Tibial nerve (tissue), 4 donors: ENCODE measurements around the gene THEM5. TPM values are rescaled to one million over a fixed set of nuclear protein-coding genes. Genes with fewer than 3 reads are reported as not detected.
"Not testable (repeated sequence)": the region's sequence is repeated elsewhere in the genome, so short reads cannot be mapped to it uniquely, and the experiment has no call there.

Experiments
- DNase-seq, 2 donors: peaks; one replicate each; pipeline ENCODE4 v3.0.0-alpha.2; 2019; ENCODE audit warnings: low spot score in 2 of 2
- H3K27ac ChIP-seq, 4 donors: fragments of 200-600 bp; sonication (generic) in 3 of 4; one replicate each; pipeline ENCODE4 v1.5.1; 2017 to 2019; ENCODE audit warnings: mild to moderate bottlenecking in 1 of 4
- H3K27me3 ChIP-seq, 2 donors: fragments of 200-600 bp; sonication (generic) in 1 of 2; one replicate each; pipeline versions ENCODE4 v1.5.1 to v1.6.0; 2017 to 2019
- H3K36me3 ChIP-seq, 3 donors: fragments of 200-600 bp; sonication (generic); one replicate each; pipeline ENCODE4 v1.5.1; 2018 to 2019
- H3K4me1 ChIP-seq, 4 donors: fragments of 200-600 bp; sonication (generic) in 3 of 4; one replicate each; pipeline ENCODE4 v1.5.1; 2017 to 2019
- H3K4me3 ChIP-seq, 4 donors: fragments of 200-600 bp; sonication (generic) in 3 of 4; one replicate each; pipeline ENCODE4 v1.5.1; 2017 to 2019; ENCODE audit warnings: mild to moderate bottlenecking in 1 of 4, moderate library complexity in 1 of 4
- H3K9me3 ChIP-seq, 4 donors: fragments of 200-600 bp; sonication (generic) in 3 of 4; one replicate each; pipeline ENCODE4 v1.5.1; 2017 to 2019
- CTCF ChIP-seq, 5 experiments: fragments of 200-600 bp in 3 of 5; fragments of 450-650 bp in 2 of 5; sonication (generic) in 3 of 5; IDR thresholded peaks; one replicate each; pipeline ENCODE4 v1.5.1; 2016 to 2019; ENCODE audit warnings: antibody characterized with exemption in 5 of 5, mild to moderate bottlenecking in 3 of 5, moderate library complexity in 2 of 5
- EP300 ChIP-seq, 2 donors: sonication (generic); formaldehyde crosslinking; IDR thresholded peaks; one replicate each; pipeline ENCODE4 v1.6.1; 2017; ENCODE audit warnings: antibody characterized with exemption in 2 of 2, mild to moderate bottlenecking in 1 of 2
- POLR2A ChIP-seq, 2 donors: fragments of 450-650 bp; IDR thresholded peaks; one replicate each; pipeline ENCODE4 v1.6.1; 2017; ENCODE audit warnings: antibody characterized with exemption in 2 of 2, mild to moderate bottlenecking in 2 of 2, moderate library complexity in 2 of 2
- WGBS, 2 donors: methylation state at CpG; one replicate each; pipeline ENCODE4 v1.1.5; 2018; 5-methylcytosine and 5-hydroxymethylcytosine counted together
- total RNA-seq, 4 donors: library from RNA; depleted of rRNA; stranded (reverse); fragments of >200 nt; gene quantifications; one replicate each; pipeline ENCODE4 v1.1.0, GENCODE V29; 2016

The THEM5 gene
- not detected for total RNA-seq

- no peak for DNase-seq
- no peaks in the 10 kb centered on the region for H3K27me3 ChIP-seq
- no peak within 1 kb of the TSS for H3K27ac ChIP-seq
- H3K36me3 ChIP-seq: no peaks in the 10 kb centered on the region
- H3K9me3 ChIP-seq: no peaks in the 10 kb centered on the region
- H3K4me1 ChIP-seq: no peaks in the 10 kb centered on the region
- WGBS, 2 donors: 60% methylated on average over 3 to 5 of the region's 5 CpGs
- no peak within 1 kb of the TSS for H3K4me3 ChIP-seq
- TF ChIP-seq EP300 (IDR thresholded peaks at IDR 0.05) (no peak), POLR2A (IDR thresholded peaks at IDR 0.05) (no peak), CTCF (IDR thresholded peaks at IDR 0.05) (no peak)
These were observed at the start of gene THEM5 for GRCh38 chr1:151853411-151853943. Gene THEM5, minus strand, starts transcription at chr1:151853712. Its CDS starts 147 bp downstream, at chr1:151853565.

DNA sequence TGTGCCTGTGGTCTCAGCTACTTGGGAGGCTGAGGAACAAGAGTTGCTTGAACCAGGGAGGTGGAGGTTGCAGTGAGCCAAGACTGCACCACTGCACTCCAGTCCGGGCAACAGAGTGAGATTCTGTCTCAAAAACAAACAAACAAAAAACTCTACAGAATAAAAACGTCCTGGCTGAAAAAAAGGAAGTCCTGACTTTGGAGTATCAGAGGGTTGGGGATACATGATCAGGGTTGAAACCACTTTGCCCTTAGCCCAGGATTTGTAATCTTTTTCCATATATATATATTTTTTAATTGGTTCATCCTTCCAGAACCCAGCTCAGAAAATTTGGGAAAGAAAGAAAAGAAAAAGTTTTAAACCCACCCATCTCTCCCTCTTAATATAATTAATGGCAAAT is 49.3 kb upstream of the THEM5 start:
- Histone ChIP-seq H3K36me3 (peaks cover 0 to 36% (median 0%) of the 10 kb centered on the region in 3 donors), H3K27me3 (no peaks in the 10 kb centered on the region), H3K4me1 (peaks cover 0 to 8% (median 0%) of the 10 kb centered on the region in 4 donors), H3K4me3 (no peak overlapping the region), H3K9me3 (peaks cover 0 to 29% (median 0%) of the 10 kb centered on the region in 4 donors), H3K27ac (no peak overlapping the region)
- TF ChIP-seq CTCF (IDR thresholded peaks at IDR 0.05): no peak
- TF ChIP-seq EP300 (IDR thresholded peaks at IDR 0.05): no peak
- TF ChIP-seq POLR2A (IDR thresholded peaks at IDR 0.05): no peak
- 76 to 80% methylated on average over 2 of the region's 2 CpGs for WGBS, 2 donors
- no peak for DNase-seq

GRCh38 chr1:151900804-151901203 is 47.3 kb upstream of the THEM5 start:
- not testable (repeated sequence) for H3K4me3 ChIP-seq, H3K27me3 ChIP-seq, DNase-seq, H3K4me1 ChIP-seq, H3K27ac ChIP-seq
- WGBS, 2 donors: 97 to 98% methylated on average over 3 of the region's 3 CpGs
- H3K9me3 ChIP-seq: peaks cover 0 to 22% (median 0%) of the 10 kb centered on the region in 4 donors
- H3K36me3 ChIP-seq: peaks cover 0 to 16% (median 0%) of the 10 kb centered on the region in 3 donors

DNA sequence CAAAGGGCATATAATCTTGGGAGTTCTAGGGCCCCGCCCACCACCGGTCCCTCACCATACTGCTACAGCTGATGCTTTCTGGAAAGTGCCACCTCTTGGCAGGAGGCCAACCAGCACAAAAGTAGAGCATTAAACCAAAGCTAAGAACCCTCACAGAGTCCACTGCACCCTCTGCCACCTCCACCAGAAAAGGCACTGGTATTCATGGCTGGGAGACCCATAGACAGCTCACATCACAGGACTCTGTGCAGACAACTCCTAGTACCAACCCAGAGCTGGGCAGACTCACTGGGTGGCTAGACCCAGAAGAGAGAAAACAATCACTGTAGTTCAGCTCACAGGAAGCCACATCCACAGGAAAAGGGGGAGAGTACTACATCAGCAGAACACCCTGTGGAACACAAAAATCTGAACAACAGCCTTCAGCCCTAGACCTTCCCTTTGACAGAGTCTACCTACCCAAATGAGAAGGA is 45.0 kb upstream of the THEM5 start:
- Histone ChIP-seq H3K4me3 (no peak overlapping the region), H3K27me3 (no peaks in the 10 kb centered on the region), H3K27ac (no peak overlapping the region), H3K36me3 (peaks cover 0 to 25% (median 0%) of the 10 kb centered on the region in 3 donors), H3K4me1 (peaks cover 0 to 8% (median 0%) of the 10 kb centered on the region in 4 donors), H3K9me3 (peaks cover 0 to 22% (median 0%) of the 10 kb centered on the region in 4 donors)
- TF ChIP-seq CTCF (IDR thresholded peaks at IDR 0.05): no peak
- TF ChIP-seq POLR2A (IDR thresholded peaks at IDR 0.05): no peak
- no peak for TF ChIP-seq EP300 (IDR thresholded peaks at IDR 0.05)
- 61 to 66% methylated on average over 2 of the region's 2 CpGs for WGBS, 2 donors
- DNase-seq: no peak

DNA sequence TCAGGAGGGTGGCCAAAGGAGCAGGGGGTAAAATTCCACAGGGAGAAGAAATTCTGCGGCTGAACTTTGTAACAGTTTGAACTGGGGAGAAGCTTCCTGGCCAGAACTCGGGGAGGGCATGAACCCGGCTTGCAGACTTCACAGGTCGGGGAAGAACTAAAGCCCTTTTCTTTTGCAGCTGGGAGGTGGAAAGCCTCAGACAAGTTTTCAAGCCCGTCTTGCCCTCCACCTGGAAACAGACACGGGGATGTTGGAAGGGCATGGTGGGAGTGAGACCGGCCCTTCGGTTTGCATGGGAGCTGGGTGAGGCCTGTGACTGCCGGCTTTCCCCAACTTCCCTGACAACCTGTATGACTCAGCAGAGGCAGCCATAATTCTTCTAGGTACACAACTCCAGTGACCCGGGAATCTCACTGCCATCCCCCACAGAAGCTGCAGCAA is 44.5 kb upstream of the THEM5 start:
- H3K9me3 ChIP-seq: peaks cover 0 to 22% (median 0%) of the 10 kb centered on the region in 4 donors
- H3K4me1 ChIP-seq: peaks cover 0 to 8% (median 0%) of the 10 kb centered on the region in 4 donors
- H3K4me3 ChIP-seq: no peak overlapping the region
- TF ChIP-seq CTCF (IDR thresholded peaks at IDR 0.05) (no peak), POLR2A (IDR thresholded peaks at IDR 0.05) (no peak), EP300 (IDR thresholded peaks at IDR 0.05) (no peak)
- H3K27me3 ChIP-seq: no peaks in the 10 kb centered on the region
- peaks cover 0 to 28% (median 0%) of the 10 kb centered on the region in 3 donors for H3K36me3 ChIP-seq
- WGBS, 2 donors: 76 to 88% methylated on average over 10 of the region's 10 CpGs
- H3K27ac ChIP-seq: no peak overlapping the region
- DNase-seq: no peak
